DOHH2 (cell line): ENCODE data around the gene GBP2.

ENCODE experiments used
- EZH2phosphoT487 ChIP-seq: fragments of 200-600 bp; sonication (generic); IDR thresholded peaks from 2 replicates; pipeline ENCODE4 v1.6.1; 2017; ENCODE audit warnings: borderline replicate concordance, mild to moderate bottlenecking, antibody characterized with exemption, low read length, moderate library complexity, mixed read lengths
- TF ChIP-seq, protein P1 (sequence below): fragments of 200-600 bp; sonication (generic); IDR thresholded peaks from one replicate; pipeline ENCODE4 v1.5.1; 2014; ENCODE audit warnings: antibody characterized with exemption, mild to moderate bottlenecking, low read depth, low read length; ENCODE audit not compliant: poor library complexity, severe bottlenecking

DNA sequence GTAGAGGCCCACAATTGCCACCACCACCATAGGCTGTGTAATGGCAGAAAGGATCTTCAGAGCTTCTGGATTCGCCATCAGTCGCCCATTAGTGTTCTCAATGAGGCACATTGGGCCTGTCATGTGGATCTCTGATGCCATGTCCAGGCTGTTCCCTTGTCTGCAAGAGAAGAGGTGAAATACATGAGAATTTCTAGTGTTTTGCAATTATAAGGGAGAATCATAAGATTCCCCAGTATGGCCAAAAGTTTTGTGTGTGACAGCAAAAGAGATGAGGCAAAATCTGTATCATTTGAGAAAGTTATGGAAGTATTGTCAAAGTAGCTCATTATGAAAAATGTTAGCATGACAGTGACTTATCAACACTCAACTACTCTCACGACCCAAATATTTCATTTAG lies 62.8 kb downstream of the GBP2 start:
- no peak for TF ChIP-seq EZH2phosphoT487
- TF ChIP-seq, protein P1, sequence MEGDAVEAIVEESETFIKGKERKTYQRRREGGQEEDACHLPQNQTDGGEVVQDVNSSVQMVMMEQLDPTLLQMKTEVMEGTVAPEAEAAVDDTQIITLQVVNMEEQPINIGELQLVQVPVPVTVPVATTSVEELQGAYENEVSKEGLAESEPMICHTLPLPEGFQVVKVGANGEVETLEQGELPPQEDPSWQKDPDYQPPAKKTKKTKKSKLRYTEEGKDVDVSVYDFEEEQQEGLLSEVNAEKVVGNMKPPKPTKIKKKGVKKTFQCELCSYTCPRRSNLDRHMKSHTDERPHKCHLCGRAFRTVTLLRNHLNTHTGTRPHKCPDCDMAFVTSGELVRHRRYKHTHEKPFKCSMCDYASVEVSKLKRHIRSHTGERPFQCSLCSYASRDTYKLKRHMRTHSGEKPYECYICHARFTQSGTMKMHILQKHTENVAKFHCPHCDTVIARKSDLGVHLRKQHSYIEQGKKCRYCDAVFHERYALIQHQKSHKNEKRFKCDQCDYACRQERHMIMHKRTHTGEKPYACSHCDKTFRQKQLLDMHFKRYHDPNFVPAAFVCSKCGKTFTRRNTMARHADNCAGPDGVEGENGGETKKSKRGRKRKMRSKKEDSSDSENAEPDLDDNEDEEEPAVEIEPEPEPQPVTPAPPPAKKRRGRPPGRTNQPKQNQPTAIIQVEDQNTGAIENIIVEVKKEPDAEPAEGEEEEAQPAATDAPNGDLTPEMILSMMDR = no peak
